ENCODE results near the gene GPX3.
A peak's percentile ranks its signal among the peaks of the same experiment; 100 is the strongest.

The GPX3 gene, protein sequence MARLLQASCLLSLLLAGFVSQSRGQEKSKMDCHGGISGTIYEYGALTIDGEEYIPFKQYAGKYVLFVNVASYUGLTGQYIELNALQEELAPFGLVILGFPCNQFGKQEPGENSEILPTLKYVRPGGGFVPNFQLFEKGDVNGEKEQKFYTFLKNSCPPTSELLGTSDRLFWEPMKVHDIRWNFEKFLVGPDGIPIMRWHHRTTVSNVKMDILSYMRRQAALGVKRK

DNA sequence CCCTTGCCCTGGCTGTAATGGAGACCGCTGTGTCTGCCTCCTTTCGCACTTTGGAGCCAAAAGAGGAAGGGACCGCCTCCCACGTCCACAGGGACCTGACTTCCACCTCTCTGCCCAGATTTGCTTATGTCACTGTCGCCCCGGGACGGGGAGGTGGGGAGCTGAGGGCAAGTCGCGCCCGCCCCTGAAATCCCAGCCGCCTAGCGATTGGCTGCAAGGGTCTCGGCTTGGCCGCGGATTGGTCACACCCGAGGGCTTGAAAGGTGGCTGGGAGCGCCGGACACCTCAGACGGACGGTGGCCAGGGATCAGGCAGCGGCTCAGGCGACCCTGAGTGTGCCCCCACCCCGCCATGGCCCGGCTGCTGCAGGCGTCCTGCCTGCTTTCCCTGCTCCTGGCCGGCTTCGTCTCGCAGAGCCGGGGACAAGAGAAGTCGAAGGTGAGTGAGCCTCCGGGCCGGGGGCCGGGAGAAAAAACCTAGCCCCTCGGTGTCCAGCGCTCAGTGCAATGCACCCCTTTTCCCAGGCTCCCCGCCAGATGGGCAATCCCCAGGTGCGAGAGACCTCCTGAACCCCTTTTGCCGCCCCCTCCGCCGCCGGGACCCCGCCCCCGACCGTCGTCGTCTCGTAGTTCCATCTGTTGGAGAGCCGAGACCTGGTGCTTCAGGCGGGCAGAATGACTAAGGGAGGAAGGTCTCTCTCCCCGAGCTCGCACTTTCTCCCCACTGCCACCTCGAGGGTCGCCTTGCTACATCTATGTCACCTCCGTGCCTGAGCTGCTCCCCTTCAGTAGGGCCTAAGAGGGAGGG, at the start of gene GPX3:
Gene GPX3 (plus strand): TSS at position 288 of the 807 bp plus-strand sequence. CDS start 64 bp downstream, at position 352.
- TF ChIP-seq, protein P1, sequence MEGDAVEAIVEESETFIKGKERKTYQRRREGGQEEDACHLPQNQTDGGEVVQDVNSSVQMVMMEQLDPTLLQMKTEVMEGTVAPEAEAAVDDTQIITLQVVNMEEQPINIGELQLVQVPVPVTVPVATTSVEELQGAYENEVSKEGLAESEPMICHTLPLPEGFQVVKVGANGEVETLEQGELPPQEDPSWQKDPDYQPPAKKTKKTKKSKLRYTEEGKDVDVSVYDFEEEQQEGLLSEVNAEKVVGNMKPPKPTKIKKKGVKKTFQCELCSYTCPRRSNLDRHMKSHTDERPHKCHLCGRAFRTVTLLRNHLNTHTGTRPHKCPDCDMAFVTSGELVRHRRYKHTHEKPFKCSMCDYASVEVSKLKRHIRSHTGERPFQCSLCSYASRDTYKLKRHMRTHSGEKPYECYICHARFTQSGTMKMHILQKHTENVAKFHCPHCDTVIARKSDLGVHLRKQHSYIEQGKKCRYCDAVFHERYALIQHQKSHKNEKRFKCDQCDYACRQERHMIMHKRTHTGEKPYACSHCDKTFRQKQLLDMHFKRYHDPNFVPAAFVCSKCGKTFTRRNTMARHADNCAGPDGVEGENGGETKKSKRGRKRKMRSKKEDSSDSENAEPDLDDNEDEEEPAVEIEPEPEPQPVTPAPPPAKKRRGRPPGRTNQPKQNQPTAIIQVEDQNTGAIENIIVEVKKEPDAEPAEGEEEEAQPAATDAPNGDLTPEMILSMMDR (IDR thresholded peaks at IDR 0.05; ENCODE audit: control insufficient read depth, extremely low read depth, insufficient read depth) = no peak
- no peak for DNase-seq (ENCODE audit: low read depth)
- H3K4me3 ChIP-seq (ENCODE audit: low read depth, low read length) = no peak within 1 kb of the TSS

DNA sequence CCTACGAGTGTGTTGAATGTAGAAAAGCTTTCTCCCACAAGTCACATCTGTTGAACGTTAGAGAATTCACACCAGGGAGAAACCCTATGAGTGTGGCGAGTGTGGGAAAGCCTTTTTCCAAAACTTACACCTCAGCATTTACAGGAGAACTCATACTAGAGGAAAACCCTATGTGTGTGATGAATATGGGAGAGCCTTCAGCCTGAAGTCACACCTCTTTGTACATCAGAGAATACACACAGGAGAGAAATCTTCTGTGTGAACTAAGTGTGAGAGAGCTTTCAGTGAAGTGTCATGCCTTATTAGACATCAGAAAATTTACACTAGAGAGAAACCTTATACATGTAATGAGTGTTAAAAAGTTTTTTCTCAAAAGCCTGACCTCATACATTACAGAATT, 41.8 kb upstream of the GPX3 start:
- no peak overlapping the region for H3K4me3 ChIP-seq (ENCODE audit: low read depth, low read length)
- TF ChIP-seq, protein P1 (IDR thresholded peaks at IDR 0.05; ENCODE audit: control insufficient read depth, extremely low read depth, insufficient read depth) = no peak
- no peak for DNase-seq (ENCODE audit: low read depth)

DNA sequence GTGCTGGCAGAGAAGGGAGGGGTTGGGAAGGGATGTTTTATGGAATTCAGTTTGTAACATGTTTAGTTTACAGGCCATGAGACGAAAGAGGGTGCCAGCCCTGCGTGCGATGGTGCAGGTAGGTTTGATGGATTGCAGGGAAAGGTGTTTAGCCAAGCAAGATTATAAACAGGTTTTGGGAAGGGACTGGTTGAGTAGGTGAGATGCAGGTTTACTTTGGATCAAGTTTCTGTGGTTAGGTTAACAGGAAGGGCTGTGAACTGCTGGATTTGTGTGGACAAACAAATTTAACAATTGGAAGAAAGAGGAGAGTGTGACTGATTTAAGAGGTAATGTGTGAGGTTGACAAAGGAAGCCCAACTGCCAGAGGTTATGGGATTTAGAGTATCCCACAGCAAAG, 32.6 kb upstream of the GPX3 start:
- DNase-seq (ENCODE audit: low read depth) = peak; percentile 50
- no peak overlapping the region for H3K4me3 ChIP-seq (ENCODE audit: low read depth, low read length)
- TF ChIP-seq, protein P1 (IDR thresholded peaks at IDR 0.05; ENCODE audit: control insufficient read depth, extremely low read depth, insufficient read depth) = no peak

DNA sequence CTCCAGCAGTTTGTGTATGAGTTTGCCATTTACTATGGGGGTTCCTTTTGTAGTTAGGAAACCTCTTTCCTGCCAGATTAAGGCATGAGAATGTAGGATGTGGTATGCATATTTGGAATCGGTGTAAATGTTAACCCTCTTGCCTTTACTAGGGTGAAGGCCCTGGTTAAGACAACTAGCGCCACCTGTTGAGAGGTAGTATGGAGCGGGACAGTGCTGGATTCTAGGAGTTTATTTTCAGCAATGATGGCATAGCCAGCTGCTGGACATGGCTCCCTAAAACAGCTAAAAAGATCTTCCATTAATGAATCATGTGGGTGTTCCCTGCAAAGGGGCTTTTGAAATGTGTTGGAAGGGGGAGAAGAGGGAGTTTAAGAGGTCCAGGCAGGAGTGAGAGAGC, 30.7 kb upstream of the GPX3 start:
- DNase-seq (ENCODE audit: low read depth) = no peak
- no peak overlapping the region for H3K4me3 ChIP-seq (ENCODE audit: low read depth, low read length)
- TF ChIP-seq, protein P1 (IDR thresholded peaks at IDR 0.05; ENCODE audit: control insufficient read depth, extremely low read depth, insufficient read depth) = peak; percentile 11; the same call in 1 of the 2 replicates

DNA sequence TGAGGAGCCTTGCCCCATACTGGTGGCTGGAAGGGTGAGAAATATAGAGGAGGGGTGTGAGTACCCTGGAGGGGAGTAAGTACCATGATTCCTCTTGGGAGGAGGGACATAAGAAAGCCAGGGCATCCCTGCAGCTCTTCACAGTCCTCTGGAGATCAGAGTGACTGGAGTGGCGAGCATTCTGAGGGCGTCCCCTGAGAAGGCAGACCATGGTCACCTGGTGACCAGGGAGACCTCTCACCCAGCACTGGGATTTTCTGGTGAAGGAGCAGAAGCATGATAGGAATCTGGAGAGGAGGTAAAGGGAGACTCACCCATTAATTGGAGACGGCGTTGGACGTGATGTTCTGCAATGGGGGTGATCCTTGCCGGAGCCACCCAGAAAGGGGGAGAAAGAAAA, 27.7 kb upstream of the GPX3 start:
- H3K4me3 ChIP-seq (ENCODE audit: low read depth, low read length) = no peak overlapping the region
- DNase-seq (ENCODE audit: low read depth) = no peak
- TF ChIP-seq, protein P1 (IDR thresholded peaks at IDR 0.05; ENCODE audit: control insufficient read depth, extremely low read depth, insufficient read depth) = no peak

DNA sequence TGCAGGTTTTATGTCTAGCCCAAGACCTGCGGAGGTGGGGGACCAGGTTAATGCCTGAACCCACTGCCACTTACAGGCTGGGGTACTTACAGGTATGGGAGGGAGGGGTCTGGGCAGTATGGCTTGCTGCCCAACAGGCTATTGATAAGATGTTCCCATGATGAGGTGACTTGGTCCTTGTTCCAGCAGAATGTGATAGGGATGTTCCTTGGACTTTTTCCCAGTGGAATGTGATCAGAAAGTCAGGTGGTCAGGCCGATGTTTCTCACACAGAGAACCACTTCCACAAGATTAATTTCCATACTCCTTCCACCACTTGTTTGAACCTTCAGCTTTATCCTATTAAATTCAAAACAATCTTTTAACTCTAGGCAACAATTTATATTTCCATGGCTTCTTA, 27.0 kb upstream of the GPX3 start:
- TF ChIP-seq, protein P1 (IDR thresholded peaks at IDR 0.05; ENCODE audit: control insufficient read depth, extremely low read depth, insufficient read depth) = no peak
- no peak overlapping the region for H3K4me3 ChIP-seq (ENCODE audit: low read depth, low read length)

More for the DNA sequence above, 27.0 kb upstream of the GPX3 start:
- no peak for DNase-seq (ENCODE audit: low read depth)

Measured in LNCaP clone FGC (cell line).